OCI-LY7 (cell line): Measurements from ENCODE around the gene S100A8. TPM values are rescaled to one million over a fixed set of nuclear protein-coding genes. Genes with fewer than 3 reads are reported as not detected.

Experiments used
- BruUV-seq: library from RNA; stranded (reverse); fragments of 400-500 nt; replicated peaks from 2 replicates; lab custom pipeline; 2021; lab: Mats Ljungman, UMichigan
- CTCF ChIA-PET: fragments of 300-600 bp; sonication (Branson Sonifier 250); formaldehyde crosslinking; loops from one replicate; lab custom pipeline; 2022; ENCODE audit warnings: antibody characterized with exemption; ENCODE audit not compliant: unreplicated experiment; lab: Charles Lee
- POLR2A ChIA-PET: fragments of 300-600 bp; sonication (Branson Sonifier 250); formaldehyde crosslinking; loops from one replicate; lab custom pipeline; 2022; ENCODE audit warnings: antibody characterized with exemption; lab: Charles Lee
- DNase-seq: peaks from one replicate; pipeline ENCODE4 v3.0.0-alpha.2; 2015; ENCODE audit warnings: low spot score
- H2AFZ ChIP-seq: fragments of 200-600 bp; sonication (generic), shearing (Covaris generic); 2 replicates; pipeline ENCODE4 v1.6.1; 2014; ENCODE audit warnings: mild to moderate bottlenecking, antibody characterized with exemption, low read length, moderate library complexity
- H3K27ac ChIP-seq: fragments of 200-600 bp; sonication (generic); 2 replicates; pipeline ENCODE4 v1.5.1; 2014; ENCODE audit warnings: mixed run types, low read depth, mild to moderate bottlenecking, moderate library complexity, low read length, inconsistent platforms; ENCODE audit not compliant: poor library complexity, severe bottlenecking
- H3K36me3 ChIP-seq: fragments of 200-600 bp; sonication (generic); 2 replicates; pipeline ENCODE4 v1.6.1; 2014; ENCODE audit warnings: mild to moderate bottlenecking, antibody characterized with exemption, low read length, moderate library complexity, mixed read lengths; ENCODE audit not compliant: insufficient read depth
- H3K4me1 ChIP-seq: fragments of 200-600 bp; sonication (generic); 2 replicates; pipeline ENCODE4 v1.5.1; 2014; ENCODE audit warnings: mild to moderate bottlenecking, low read length; ENCODE audit not compliant: insufficient read depth, poor library complexity, severe bottlenecking
- H3K4me2 ChIP-seq: fragments of 200-600 bp; sonication (generic); 2 replicates; pipeline ENCODE4 v1.6.1; 2014; ENCODE audit warnings: mild to moderate bottlenecking, low read length
- H3K4me3 ChIP-seq: fragments of 200-600 bp; sonication (generic); 2 replicates; pipeline ENCODE4 v1.5.1; 2014; ENCODE audit warnings: mild to moderate bottlenecking, low read depth, low read length; ENCODE audit not compliant: poor library complexity, severe bottlenecking
- H3K79me2 ChIP-seq: fragments of 200-600 bp; sonication (generic); 2 replicates; pipeline ENCODE4 v1.6.1; 2016; ENCODE audit warnings: low read depth, mild to moderate bottlenecking, low read length, moderate library complexity, mixed read lengths; ENCODE audit not compliant: insufficient read depth
- H3K9me2 ChIP-seq: fragments of 200-600 bp; sonication (generic); 2 replicates; pipeline ENCODE4 v1.6.1; 2016; ENCODE audit warnings: mild to moderate bottlenecking, low read length, mixed read lengths; ENCODE audit not compliant: insufficient read depth
- H3K9me3 ChIP-seq: fragments of 200-600 bp; sonication (generic); 2 replicates; pipeline ENCODE4 v1.6.1; 2014; ENCODE audit warnings: mild to moderate bottlenecking, mixed run types, low read length, mixed read lengths
- H4K20me1 ChIP-seq: fragments of 200-600 bp; sonication (generic); 2 replicates; pipeline ENCODE4 v1.6.1; 2014; ENCODE audit warnings: mild to moderate bottlenecking, antibody characterized with exemption, low read length, moderate library complexity, mixed read lengths; ENCODE audit not compliant: insufficient read depth
- CTCF ChIP-seq: fragments of 200-600 bp; sonication (generic); conservative IDR thresholded peaks from 2 replicates; pipeline ENCODE4 v1.5.1; 2014; ENCODE audit warnings: mild to moderate bottlenecking, antibody characterized with exemption, low read length, moderate library complexity, mixed read lengths
- EZH2phosphoT487 ChIP-seq: fragments of 200-600 bp; sonication (generic); IDR thresholded peaks from 2 replicates; pipeline ENCODE4 v1.6.1; 2018; ENCODE audit warnings: low read depth, borderline replicate concordance, mild to moderate bottlenecking, mixed run types, antibody characterized with exemption, low read length, moderate library complexity, mixed read lengths
- intact Hi-C: fragments of 100-400 bp; cut with micrococcal nuclease; formaldehyde crosslinking; loops from one replicate; pipeline ENCODE4 v1.10.0; 2022; ENCODE audit not compliant: unreplicated experiment
- total RNA-seq, 2 experiments: library from RNA; depleted of rRNA in 1 of 2; stranded (reverse); fragments of >200 nt in 1 of 2; shearing (Covaris generic) in 1 of 2; gene quantifications; 2 replicates each; pipeline ENCODE4 v1.2.3, GENCODE V29; 2014 to 2022

Gene S100A8
- total RNA-seq, 2 experiments from 2014 or later: not detected

GRCh38 chr1:153363641-153364040 is 27.2 kb downstream of the S100A8 start:
- H3K79me2 ChIP-seq: no peaks in the 10 kb centered on the region
- H3K4me2 ChIP-seq: no peak overlapping the region
- intact Hi-C loops: no loop called here
- ChIA-PET POLR2A (no interaction called here), CTCF (no interaction called here)
- H3K9me2 ChIP-seq: no peaks in the 10 kb centered on the region
- TF ChIP-seq CTCF (no peak), EZH2phosphoT487 (no peak)
- H2AFZ ChIP-seq: no peak overlapping the region
- no peaks in the 10 kb centered on the region for H3K4me1 ChIP-seq
- no peak for DNase-seq
- no TSS peak for BruUV-seq
- H3K27ac ChIP-seq: no peak overlapping the region
- no peaks in the 10 kb centered on the region for H4K20me1 ChIP-seq
- no peaks in the 10 kb centered on the region for H3K36me3 ChIP-seq
- no peaks in the 10 kb centered on the region for H3K9me3 ChIP-seq
- no peak overlapping the region for H3K4me3 ChIP-seq

- ChIA-PET POLR2A (no interaction called here), CTCF (no interaction called here)
- no peak overlapping the region for H2AFZ ChIP-seq
- DNase-seq: no peak
- no peaks in the 10 kb centered on the region for H3K79me2 ChIP-seq
- H3K4me1 ChIP-seq: no peaks in the 10 kb centered on the region
- no peaks in the 10 kb centered on the region for H3K36me3 ChIP-seq
- H3K9me2 ChIP-seq: no peaks in the 10 kb centered on the region
- no peak overlapping the region for H3K4me2 ChIP-seq
- no peaks in the 10 kb centered on the region for H3K9me3 ChIP-seq
- H4K20me1 ChIP-seq: no peaks in the 10 kb centered on the region
- intact Hi-C loops: no loop called here
- no peak overlapping the region for H3K4me3 ChIP-seq
- TF ChIP-seq EZH2phosphoT487 (no peak), CTCF (no peak)
- no TSS peak for BruUV-seq
- H3K27ac ChIP-seq: no peak overlapping the region
Measured at GRCh38 chr1:153362187-153362775, 28.6 kb downstream of the S100A8 start.

- Histone ChIP-seq H3K9me3 (no peaks in the 10 kb centered on the region), H3K4me3 (no peak overlapping the region), H2AFZ (no peak overlapping the region), H3K4me2 (no peak overlapping the region), H3K36me3 (no peaks in the 10 kb centered on the region), H3K79me2 (no peaks in the 10 kb centered on the region), H3K9me2 (no peaks in the 10 kb centered on the region), H3K4me1 (no peaks in the 10 kb centered on the region), H4K20me1 (no peaks in the 10 kb centered on the region), H3K27ac (no peak overlapping the region)
- no peak for DNase-seq
- intact Hi-C loops: no loop called here
- BruUV-seq: no TSS peak
- ChIA-PET POLR2A (no interaction called here), CTCF (no interaction called here)
- TF ChIP-seq EZH2phosphoT487: no peak
- no peak for TF ChIP-seq CTCF
Measured at GRCh38 chr1:153361480-153362109, 29.3 kb downstream of the S100A8 start.
